ENCODE measurements around the gene TPX2.

DNA sequence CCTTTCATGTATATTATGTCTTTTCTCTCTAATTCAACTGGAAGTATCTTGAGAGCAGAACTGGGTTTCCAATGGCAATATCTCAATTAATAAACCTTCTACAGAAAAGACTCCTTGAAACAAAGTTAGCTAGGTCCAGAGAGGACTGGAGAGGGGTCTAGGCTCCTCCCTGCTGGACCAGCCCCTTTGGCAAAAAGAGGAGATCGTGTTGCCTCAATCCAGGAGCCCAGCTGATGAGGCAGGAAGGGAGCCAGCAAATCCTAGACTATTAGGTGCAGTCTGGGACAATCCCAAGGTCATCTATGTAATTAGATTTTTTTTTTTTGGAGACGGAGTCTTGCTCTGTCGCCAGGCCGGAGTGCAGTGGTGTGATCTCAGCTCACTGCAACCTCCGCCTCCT is 38.3 kb upstream of the TPX2 start:
- TF ChIP-seq, protein P1, sequence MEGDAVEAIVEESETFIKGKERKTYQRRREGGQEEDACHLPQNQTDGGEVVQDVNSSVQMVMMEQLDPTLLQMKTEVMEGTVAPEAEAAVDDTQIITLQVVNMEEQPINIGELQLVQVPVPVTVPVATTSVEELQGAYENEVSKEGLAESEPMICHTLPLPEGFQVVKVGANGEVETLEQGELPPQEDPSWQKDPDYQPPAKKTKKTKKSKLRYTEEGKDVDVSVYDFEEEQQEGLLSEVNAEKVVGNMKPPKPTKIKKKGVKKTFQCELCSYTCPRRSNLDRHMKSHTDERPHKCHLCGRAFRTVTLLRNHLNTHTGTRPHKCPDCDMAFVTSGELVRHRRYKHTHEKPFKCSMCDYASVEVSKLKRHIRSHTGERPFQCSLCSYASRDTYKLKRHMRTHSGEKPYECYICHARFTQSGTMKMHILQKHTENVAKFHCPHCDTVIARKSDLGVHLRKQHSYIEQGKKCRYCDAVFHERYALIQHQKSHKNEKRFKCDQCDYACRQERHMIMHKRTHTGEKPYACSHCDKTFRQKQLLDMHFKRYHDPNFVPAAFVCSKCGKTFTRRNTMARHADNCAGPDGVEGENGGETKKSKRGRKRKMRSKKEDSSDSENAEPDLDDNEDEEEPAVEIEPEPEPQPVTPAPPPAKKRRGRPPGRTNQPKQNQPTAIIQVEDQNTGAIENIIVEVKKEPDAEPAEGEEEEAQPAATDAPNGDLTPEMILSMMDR (IDR thresholded peaks at IDR 0.05): no peak
- TF ChIP-seq POLR2A (IDR thresholded peaks at IDR 0.05): no peak

Measured in Peyer's patch (tissue), 4 donors.